Sigmoid colon (tissue), 7 donors: ENCODE measurements around the gene RPN2. TPM values are rescaled to one million over a fixed set of nuclear protein-coding genes. Genes with fewer than 3 reads are reported as not detected.

ENCODE experiments used
- DNase-seq: peaks from one replicate; pipeline ENCODE4 v3.0.0-alpha.2; 2019
- H3K27ac ChIP-seq, 4 donors: fragments of 200-600 bp; sonication (generic); one replicate each; pipeline ENCODE4 v1.5.1; 2016 to 2019; ENCODE audit warnings: mild to moderate bottlenecking in 1 of 4
- H3K27me3 ChIP-seq, 3 donors: fragments of 200-600 bp; sonication (generic); one replicate each; pipeline ENCODE4 v1.5.1; 2019; ENCODE audit warnings: mild to moderate bottlenecking in 1 of 3
- H3K36me3 ChIP-seq, 4 donors: fragments of 200-600 bp; sonication (generic); one replicate each; pipeline ENCODE4 v1.5.1; 2016 to 2019
- H3K4me1 ChIP-seq, 4 donors: fragments of 200-600 bp; sonication (generic); one replicate each; pipeline ENCODE4 v1.5.1; 2017 to 2019
- H3K4me3 ChIP-seq, 4 donors: fragments of 200-600 bp; sonication (generic); one replicate each; pipeline ENCODE4 v1.5.1; 2017 to 2019; ENCODE audit warnings: mild to moderate bottlenecking in 2 of 4, moderate library complexity in 1 of 4
- H3K9me3 ChIP-seq, 4 donors: fragments of 200-600 bp in 3 of 4; sonication (generic) in 3 of 4; one replicate each; pipeline versions ENCODE4 v1.5.1 to v1.6.1; 2013 to 2019
- CTCF ChIP-seq, 4 experiments: fragments of 450-650 bp in 3 of 4; fragments of 200-600 bp in 1 of 4; IDR thresholded peaks; one replicate each; pipeline ENCODE4 v1.5.1; 2016 to 2019; ENCODE audit warnings: antibody characterized with exemption in 4 of 4, mild to moderate bottlenecking in 3 of 4, moderate library complexity in 2 of 4
- EP300 ChIP-seq, 4 donors: sonication (generic); formaldehyde crosslinking; IDR thresholded peaks; one replicate each; pipeline ENCODE4 v1.6.1; 2017; ENCODE audit warnings: antibody characterized with exemption in 4 of 4
- POLR2A ChIP-seq, 2 donors: fragments of 450-650 bp; IDR thresholded peaks; one replicate each; pipeline ENCODE4 v1.6.1; 2016; ENCODE audit warnings: antibody characterized with exemption in 2 of 2, mild to moderate bottlenecking in 2 of 2, moderate library complexity in 2 of 2
- POLR2AphosphoS5 ChIP-seq, 4 donors: sonication (generic); formaldehyde crosslinking; IDR thresholded peaks; one replicate each; pipeline ENCODE4 v1.6.1; 2017; ENCODE audit warnings: antibody characterized with exemption in 4 of 4
- WGBS, 2 donors: extraction: QIAGEN DNeasy Blood & Tissue Kit; methylation state at CpG; one replicate each; pipeline ENCODE4 v1.1.7; 2013; 5-methylcytosine and 5-hydroxymethylcytosine counted together
- intact Hi-C: fragments of 100-400 bp; cut with DNase I; formaldehyde crosslinking; loops from one replicate; pipeline ENCODE4 v1.15.1; 2023
- polyA plus RNA-seq, 3 donors: library from polyadenylated mRNA; stranded (reverse); fragments of 200-250 nt; gene quantifications; one replicate each; pipeline ENCODE4 v1.2.3, GENCODE V29; 2013
- total RNA-seq, 4 donors: library from RNA; depleted of rRNA; stranded (reverse); fragments of >200 nt; gene quantifications; one replicate each; pipeline ENCODE4 v1.1.0, GENCODE V29; 2016
- donor health status: healthy with polysubstance abuse.
- donor health status: Bipolar disorder and iron deficiency.
- donor health status: healthy.

RPN2 gene
- total and polyA plus RNA-seq, 7 donors, result 21.6 to 142 (median 72.8) TPM

- Histone ChIP-seq H3K27ac (no peak overlapping the region), H3K27me3 (no peaks in the 10 kb centered on the region), H3K4me1 (peaks cover 0 to 46% (median 34%) of the 10 kb centered on the region in 4 donors), H3K36me3 (peaks cover 9 to 43% (median 19%) of the 10 kb centered on the region in 4 donors), H3K4me3 (no peak overlapping the region), H3K9me3 (no peaks in the 10 kb centered on the region)
- WGBS, 2 donors, result 82 to 94% methylated on average over 7 of the region's 7 CpGs
- no peak for DNase-seq
- intact Hi-C loops, result no loop called here
- TF ChIP-seq POLR2AphosphoS5 (IDR thresholded peaks at IDR 0.05) (no peak), POLR2A (IDR thresholded peaks at IDR 0.05) (no peak), EP300 (IDR thresholded peaks at IDR 0.05) (no peak), CTCF (IDR thresholded peaks at IDR 0.05) (no peak)
Observed at GRCh38 chr20:37188787-37189186, 9.7 kb downstream of the RPN2 start.

DNA sequence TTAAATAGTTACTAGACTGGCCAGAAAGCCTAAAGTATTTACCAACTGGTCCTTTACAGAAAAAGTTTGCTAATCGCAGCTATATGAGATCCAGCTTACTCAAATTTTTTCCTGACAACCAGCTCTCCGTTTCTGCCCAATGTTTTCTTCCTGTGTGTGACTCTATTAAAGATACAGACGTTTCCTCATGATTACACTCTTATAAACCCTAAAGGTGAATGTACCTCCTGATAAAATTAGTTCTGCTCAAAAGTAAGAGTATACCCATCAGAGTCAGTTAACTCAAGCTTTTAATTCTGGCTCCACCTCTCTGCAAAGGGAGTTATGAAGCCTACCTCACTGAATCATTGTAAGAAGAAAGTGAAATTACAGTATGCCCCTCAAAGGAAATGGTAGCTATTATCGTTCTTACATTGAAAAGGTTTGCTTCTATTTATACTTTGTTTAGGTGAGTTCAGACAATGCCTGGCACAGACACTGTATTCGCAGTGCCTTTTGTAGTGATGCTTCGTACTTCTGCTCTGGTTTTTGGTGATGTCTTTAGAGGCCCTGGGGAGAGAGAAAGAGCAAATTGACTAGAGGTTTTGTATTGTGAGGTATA, 10.4 kb downstream of the RPN2 start:
- peak overlapping the region in 2 of 4 donors; percentile 17 to 30 for H3K27ac ChIP-seq
- no peak overlapping the region for H3K4me3 ChIP-seq
- H3K9me3 ChIP-seq, result no peaks in the 10 kb centered on the region
- DNase-seq, result no peak
- H3K36me3 ChIP-seq, result peaks cover 9 to 36% (median 15%) of the 10 kb centered on the region in 4 donors
- WGBS, 2 donors, result 53 to 60% methylated on average over 6 of the region's 6 CpGs
- TF ChIP-seq POLR2AphosphoS5 (IDR thresholded peaks at IDR 0.05) (no peak), CTCF (IDR thresholded peaks at IDR 0.05) (no peak)
- H3K27me3 ChIP-seq, result no peaks in the 10 kb centered on the region
- intact Hi-C loops, result no loop called here
- peaks cover 0 to 44% (median 35%) of the 10 kb centered on the region in 4 donors for H3K4me1 ChIP-seq

- H3K4me1 ChIP-seq, result peaks cover 0 to 54% (median 43%) of the 10 kb centered on the region in 4 donors
- intact Hi-C loops, result no loop called here
Observed at GRCh38 chr20:37190354-37191112, 11.4 kb downstream of the RPN2 start.

GRCh38 chr20:37192137-37192854, 13.2 kb downstream of the RPN2 start:
- peak; percentile 95 for DNase-seq
- intact Hi-C loops, result no loop called here
- Histone ChIP-seq H3K4me3 (no peak overlapping the region), H3K27ac (peak overlapping the region in 1 of 4 donors; percentile 54), H3K4me1 (peaks cover 0 to 58% (median 43%) of the 10 kb centered on the region in 4 donors), H3K36me3 (peaks cover 0 to 12% (median 0%) of the 10 kb centered on the region in 4 donors), H3K27me3 (no peaks in the 10 kb centered on the region), H3K9me3 (no peaks in the 10 kb centered on the region)
- 30 to 35% methylated on average over 5 of the region's 5 CpGs for WGBS, 2 donors
- TF ChIP-seq POLR2A (IDR thresholded peaks at IDR 0.05) (no peak), CTCF (IDR thresholded peaks at IDR 0.05) (peak; percentile 77 to 89 (median 86)), POLR2AphosphoS5 (IDR thresholded peaks at IDR 0.05) (peak in 3 of 4 donors; percentile 39 to 66 (median 64)), EP300 (IDR thresholded peaks at IDR 0.05) (no peak)

More at GRCh38 chr20:37190354-37191112, 11.4 kb downstream of the RPN2 start:
- WGBS, 2 donors, result 72 to 76% methylated on average over 9 of the region's 9 CpGs
- Histone ChIP-seq H3K9me3 (no peaks in the 10 kb centered on the region), H3K27me3 (no peaks in the 10 kb centered on the region), H3K36me3 (peaks cover 6 to 26% (median 7%) of the 10 kb centered on the region in 4 donors), H3K4me3 (no peak overlapping the region), H3K27ac (peak overlapping the region in 1 of 4 donors; percentile 17)
- no peak for DNase-seq
- TF ChIP-seq EP300 (IDR thresholded peaks at IDR 0.05) (no peak), POLR2A (IDR thresholded peaks at IDR 0.05) (no peak)

DNA sequence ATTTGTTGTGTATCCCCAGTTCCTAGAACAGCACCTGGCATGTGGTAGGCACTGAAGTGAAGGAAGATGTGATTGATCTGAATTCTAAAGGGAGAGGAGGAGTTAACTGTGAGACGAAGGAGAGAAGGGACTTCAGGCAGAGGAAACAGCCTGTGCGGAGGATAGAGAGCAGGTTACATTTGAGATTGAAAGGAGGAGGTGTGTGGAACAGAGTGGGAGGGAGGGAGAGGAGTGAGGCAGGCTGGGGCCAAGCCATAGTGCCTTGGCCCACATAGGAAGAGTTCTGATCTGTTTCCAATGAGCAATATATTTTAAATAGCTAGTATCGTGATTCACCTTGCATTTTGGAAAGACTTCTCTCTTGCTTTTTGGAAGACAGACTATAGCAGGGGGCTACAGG, 14.1 kb downstream of the RPN2 start:
- peaks cover 0 to 8% (median 0%) of the 10 kb centered on the region in 4 donors for H3K36me3 ChIP-seq
- H3K27ac ChIP-seq, result peak overlapping the region in 1 of 4 donors; percentile 54
- H3K4me1 ChIP-seq, result peaks cover 0 to 58% (median 43%) of the 10 kb centered on the region in 4 donors
- WGBS, 2 donors, result 87 to 96% methylated on average over 3 of the region's 3 CpGs
- TF ChIP-seq CTCF (IDR thresholded peaks at IDR 0.05), result no peak
- no peak for TF ChIP-seq POLR2AphosphoS5 (IDR thresholded peaks at IDR 0.05)
- TF ChIP-seq POLR2A (IDR thresholded peaks at IDR 0.05), result no peak
- intact Hi-C loops, result no loop called here
- no peak overlapping the region for H3K4me3 ChIP-seq
- H3K9me3 ChIP-seq, result no peaks in the 10 kb centered on the region
- no peak for DNase-seq
- no peaks in the 10 kb centered on the region for H3K27me3 ChIP-seq
